ENCODE data around the gene KCNT1. TPM values are rescaled to one million over a fixed set of nuclear protein-coding genes. Genes with fewer than 3 reads are reported as not detected.
A peak's percentile ranks its signal among the peaks of the same experiment; 100 is the strongest.

The KCNT1 gene
- total RNA-seq, 1 experiment from 2014 or later = 0.68 TPM

- Histone ChIP-seq H4K91ac (ENCODE audit: insufficient read length, low read depth, low read length) (no peak overlapping the region), H3T11ph (ENCODE audit: low read length) (no peak overlapping the region), H3K79me1 (ENCODE audit: insufficient read depth, low read depth, low read length, poor library complexity, severe bottlenecking) (no peaks in the 10 kb centered on the region), H2BK5ac (ENCODE audit: insufficient read length, low read length) (no peak overlapping the region), H3K14ac (ENCODE audit: insufficient read depth, low read length) (peak overlapping the region; percentile 27; the same call in 1 of the 2 replicates), H3K27me3 (ENCODE audit: insufficient read depth, low read length) (no peaks in the 10 kb centered on the region; the same call in 1 of the 2 replicates), H3K4ac (ENCODE audit: low read depth, low read length) (no peak overlapping the region), H3K18ac (ENCODE audit: insufficient read length, low read depth, low read length) (no peak overlapping the region), H3K79me2 (ENCODE audit: insufficient read depth, low read length) (no peaks in the 10 kb centered on the region), H4K20me1 (ENCODE audit: control insufficient read depth, insufficient read depth, insufficient read length) (no peaks in the 10 kb centered on the region), H4K5ac (ENCODE audit: insufficient read length, low read depth, low read length) (no peak overlapping the region), H3K9ac (ENCODE audit: extremely low read depth, insufficient read length, low read length) (no peak overlapping the region), H4K8ac (replicated peaks; ENCODE audit: insufficient read length, low read depth, low read length) (no peak overlapping the region), H3K23me2 (ENCODE audit: insufficient read length, low read depth, low read length, poor library complexity, severe bottlenecking) (no peaks in the 10 kb centered on the region), H3K56ac (ENCODE audit: insufficient read length, low read depth, low read length) (no peak overlapping the region), H3K9me3 (ENCODE audit: control insufficient read depth, low read depth, low read length) (no peaks in the 10 kb centered on the region), H2BK120ac (ENCODE audit: low read depth, low read length, poor library complexity, severe bottlenecking) (no peak overlapping the region), H2BK20ac (ENCODE audit: low read depth, low read length, poor library complexity, severe bottlenecking) (no peak overlapping the region), H3K4me2 (ENCODE audit: insufficient read depth, insufficient read length, low read length) (no peak overlapping the region), H2AFZ (ENCODE audit: low read length) (no peak overlapping the region), H3K27ac (ENCODE audit: insufficient read length, low read depth, low read length) (no peak overlapping the region), H2AK5ac (ENCODE audit: insufficient read length, low read length) (no peak overlapping the region), H3K23ac (ENCODE audit: insufficient read length, low read depth, low read length) (no peak overlapping the region), H3K4me1 (ENCODE audit: insufficient read depth, low read length) (no peaks in the 10 kb centered on the region), H2BK12ac (ENCODE audit: insufficient read length, low read depth, low read length) (no peak overlapping the region), H2BK15ac (ENCODE audit: low read depth, low read length) (no peak overlapping the region)
- no peak overlapping the region for H3K4me3 Mint-ChIP-seq
- H3K27me3 Mint-ChIP-seq (ENCODE audit: low read depth) = peaks cover 17% of the 10 kb centered on the region
- no peak overlapping the region for H3K27ac Mint-ChIP-seq
- no peaks in the 10 kb centered on the region for H3K36me3 Mint-ChIP-seq (ENCODE audit: insufficient read depth in 1 of 3, low read depth in 3 of 3)
- peak; percentile 37; the same call in 2 of the 3 replicates for TF ChIP-seq CTCF (conservative IDR thresholded peaks at IDR 0.05)
- H3K4me1 Mint-ChIP-seq = peaks cover 5 to 9% of the 10 kb centered on the region in 2 experiments; a peak in 3 of 4 replicates
- no peaks in the 10 kb centered on the region for H3K9me3 Mint-ChIP-seq
- no CpG with 5 or more reads among the region's 19 CpGs for WGBS (ENCODE audit: extremely low coverage, insufficient read length, low lambda C conversion rate)
- peak; percentile 56 for DNase-seq
Measured at GRCh38 chr9:135698767-135699166, 3.2 kb upstream of the KCNT1 start.
